Activated CD8-positive, alpha-beta memory T cell treated with anti-CD3 and anti-CD28 coated beads for 4 hours (primary cell): ENCODE results near the gene RERE.
"Not testable (repeated sequence)": the region's sequence is repeated elsewhere in the genome, so short reads cannot be mapped to it uniquely, and the experiment has no call there.

Experiments
- DNase-seq, 2 donors: peaks; one replicate each; pipeline ENCODE4 v3.0.0-alpha.2; 2020; ENCODE audit warnings: low read depth in 2 of 2

The RERE gene

GRCh38 chr1:8456991-8457390 lies 360.4 kb downstream of the RERE start:
- no peak for DNase-seq

GRCh38 chr1:8456308-8456912 lies 361.0 kb downstream of the RERE start:
- no peak for DNase-seq

DNA sequence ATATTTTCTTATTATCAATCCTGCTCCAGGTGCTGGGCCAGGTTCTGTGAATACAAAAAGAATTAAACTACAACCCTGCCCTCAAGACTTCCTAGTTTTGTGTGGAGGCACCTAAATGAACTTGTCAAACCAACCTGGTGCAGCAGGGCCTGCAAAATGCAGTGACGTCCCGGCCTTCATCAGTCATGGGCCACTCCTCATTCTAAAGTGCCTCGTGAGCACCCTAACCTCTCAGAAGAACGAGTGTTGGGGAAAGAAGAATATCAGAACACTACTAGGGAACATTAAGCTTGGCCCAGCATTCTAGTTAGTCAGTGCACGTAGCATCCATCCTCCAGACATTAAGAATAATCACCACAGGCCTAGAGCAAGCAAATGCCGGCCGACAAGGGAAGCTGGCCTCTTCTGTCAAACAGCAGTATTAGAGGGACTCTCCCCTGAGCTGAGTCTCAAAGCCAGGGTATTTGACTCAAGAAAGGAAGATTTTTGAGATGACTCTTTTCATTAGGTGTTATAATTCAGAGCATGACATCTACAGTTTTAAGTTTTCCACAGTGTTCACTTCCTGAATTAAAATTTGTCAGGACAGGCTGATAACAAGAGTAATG lies 361.6 kb downstream of the RERE start:
- DNase-seq, result no peak

- DNase-seq, result no peak
These were observed 367.1 kb downstream of the RERE start for GRCh38 chr1:8450312-8450711.

DNA sequence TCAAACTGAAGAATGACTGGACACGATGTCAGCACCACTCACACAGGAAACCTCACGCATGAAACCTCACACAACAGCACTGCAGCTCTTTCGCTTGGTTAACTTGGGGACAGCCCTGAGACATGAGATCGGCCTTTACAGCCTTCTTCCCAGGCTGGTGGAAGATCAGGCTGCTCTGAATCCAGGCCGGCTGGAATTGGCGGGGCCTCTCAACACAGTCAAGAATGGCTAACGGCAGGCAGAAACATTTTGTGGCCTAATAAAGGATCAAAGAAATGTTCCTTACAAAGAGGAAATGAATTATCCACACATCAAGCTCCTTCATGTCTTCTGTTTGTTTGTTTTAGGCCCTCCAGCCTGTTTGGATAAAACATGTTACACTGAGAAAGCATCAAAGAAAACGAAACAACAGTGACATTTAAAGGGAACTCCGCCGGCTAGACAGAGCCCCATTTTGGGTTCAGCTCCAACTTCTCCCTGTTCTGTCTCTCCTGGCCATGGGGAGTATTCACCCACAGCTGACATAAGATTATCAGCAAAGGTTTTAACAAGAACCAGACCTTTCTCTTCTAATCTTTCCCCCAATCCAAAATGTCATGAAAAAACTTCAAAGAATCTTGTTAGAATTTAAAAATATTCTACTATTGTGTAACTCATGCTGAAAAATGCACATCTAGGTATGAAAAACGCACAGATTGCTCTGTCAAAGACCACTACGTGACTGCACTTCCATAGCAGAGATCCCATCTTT lies 368.4 kb downstream of the RERE start:
- DNase-seq, result no peak

DNA sequence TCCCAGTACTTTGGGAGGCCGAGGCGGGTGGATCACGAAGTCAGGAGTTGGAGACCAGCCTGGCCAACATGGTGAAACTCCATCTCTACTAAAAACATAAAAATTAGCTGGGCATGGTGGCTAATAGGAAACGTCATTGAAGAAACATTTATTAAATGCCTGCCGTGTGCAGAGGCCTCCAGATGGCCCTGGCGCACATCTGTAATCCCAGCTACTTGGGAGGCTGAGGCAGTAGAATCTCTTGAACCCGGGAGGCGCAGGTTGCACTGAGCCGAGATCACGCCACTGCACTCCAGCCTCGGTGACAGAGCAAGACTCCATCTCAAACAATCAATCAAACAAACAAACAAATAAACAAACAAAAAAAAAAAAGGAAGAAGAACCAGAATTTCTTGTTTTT lies 368.9 kb downstream of the RERE start:
- not testable (repeated sequence) for DNase-seq

GRCh38 chr1:8447616-8448150 lies 369.8 kb downstream of the RERE start:
- DNase-seq, result no peak

DNA sequence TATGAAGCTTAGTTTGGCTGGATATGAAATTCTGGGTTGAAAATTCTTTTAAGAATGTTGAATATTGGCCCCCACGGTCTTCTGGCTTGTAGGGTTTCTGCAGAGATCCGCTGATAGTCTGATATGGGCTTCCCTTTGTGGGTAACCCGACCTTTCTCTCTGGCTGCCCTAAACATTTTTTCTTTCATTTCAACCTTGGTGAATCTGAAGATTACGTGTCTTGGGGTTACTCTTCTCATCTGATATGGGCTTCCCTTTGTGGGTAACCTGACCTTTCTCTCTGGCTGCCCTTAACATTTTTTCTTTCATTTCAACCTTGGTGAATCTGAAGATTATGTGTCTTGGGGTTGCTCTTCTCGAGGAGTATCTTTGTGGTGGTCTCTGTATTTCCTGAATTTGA lies 371.3 kb downstream of the RERE start:
- DNase-seq, result not testable (repeated sequence)

DNA sequence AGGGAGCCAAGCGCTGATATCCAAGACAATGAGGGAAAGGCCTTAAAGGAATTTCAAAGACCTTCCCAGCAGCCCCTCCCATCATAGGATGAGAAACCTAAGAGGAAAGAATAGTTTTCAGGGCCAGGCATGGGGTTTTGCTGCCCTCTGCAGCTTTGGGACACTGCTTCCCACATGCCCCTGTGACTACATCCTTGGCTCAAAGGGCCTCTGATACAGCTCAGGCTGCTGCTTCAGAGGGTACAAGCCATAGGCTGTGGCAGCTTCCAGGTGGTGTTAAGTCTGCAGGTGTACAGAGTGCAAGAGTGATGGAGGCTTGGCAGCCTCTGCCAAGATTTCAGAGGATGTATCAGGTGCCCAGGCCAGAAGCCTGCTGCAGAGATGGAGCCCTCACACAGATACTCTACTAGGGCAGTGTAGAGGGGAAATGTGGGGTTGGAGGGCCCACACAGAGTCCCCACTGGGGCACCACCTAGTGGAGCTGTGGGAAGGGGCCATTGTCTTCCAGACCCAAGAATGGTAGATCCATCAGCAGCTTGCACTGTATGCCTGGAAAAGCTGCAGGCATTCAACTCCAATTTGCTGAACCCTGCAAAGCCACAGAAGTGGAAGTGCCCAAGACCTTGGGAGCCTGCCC lies 373.8 kb downstream of the RERE start:
- no peak for DNase-seq

DNA sequence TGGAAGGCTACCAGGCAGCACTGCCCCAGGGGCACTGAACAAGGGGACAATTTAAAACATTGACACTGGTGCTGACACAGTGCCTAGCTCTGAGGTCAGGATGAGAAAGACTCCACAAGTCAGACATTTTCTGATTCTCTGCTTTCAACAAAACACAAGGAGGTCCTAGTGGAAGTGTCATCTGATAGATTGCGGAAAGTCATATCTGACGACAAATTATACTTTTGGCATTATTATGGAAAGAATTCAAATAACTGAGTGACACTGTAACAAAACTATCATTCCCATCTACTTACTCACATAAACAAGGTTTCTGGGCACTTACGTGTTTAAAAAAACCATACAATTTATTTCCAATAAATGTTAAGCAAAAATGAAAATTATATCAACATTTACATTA lies 376.0 kb downstream of the RERE start:
- no peak for DNase-seq

- no peak for DNase-seq
These were observed 378.3 kb downstream of the RERE start for GRCh38 chr1:8439015-8439702.

DNA sequence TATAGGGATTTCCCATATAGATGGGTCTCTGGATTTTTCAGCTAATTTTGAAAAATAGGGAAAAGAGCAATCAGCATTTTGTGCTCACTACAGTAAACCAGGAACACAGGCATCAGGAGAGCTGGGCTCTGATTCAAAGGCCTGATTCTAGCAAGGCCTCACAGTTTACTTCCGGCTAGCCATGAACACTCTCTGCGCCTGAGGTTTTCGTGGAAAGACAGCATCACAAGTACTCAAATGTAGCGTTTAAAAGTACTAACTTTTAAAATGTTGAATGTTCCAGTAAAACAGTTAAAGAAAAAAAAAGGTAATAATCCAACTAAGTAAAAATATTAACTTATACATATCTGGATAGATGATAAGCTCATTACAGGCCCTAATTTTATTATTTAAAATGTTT lies 379.0 kb downstream of the RERE start:
- DNase-seq, result no peak

GRCh38 chr1:8437347-8437746 lies 380.1 kb downstream of the RERE start:
- no peak for DNase-seq

GRCh38 chr1:8435569-8436071 lies 381.8 kb downstream of the RERE start:
- no peak for DNase-seq

DNA sequence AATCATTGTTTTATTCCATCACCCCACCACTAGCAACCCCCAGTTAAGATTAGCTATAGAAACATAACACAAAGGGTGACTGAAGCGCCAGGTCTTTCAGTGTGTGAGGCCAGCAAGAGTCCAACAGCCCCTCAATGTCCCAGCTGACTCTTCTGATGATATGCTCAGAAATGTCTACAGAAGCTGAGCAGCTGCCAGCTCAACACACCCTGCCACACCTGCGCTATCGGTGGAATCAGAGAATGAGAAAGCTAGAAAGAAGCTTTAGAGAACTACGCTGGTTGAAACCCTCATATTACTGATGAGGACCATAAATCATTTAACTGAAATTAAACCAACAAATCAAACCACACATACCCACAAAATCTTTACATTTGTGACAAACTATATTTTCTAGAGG lies 383.3 kb downstream of the RERE start:
- no peak for DNase-seq

DNA sequence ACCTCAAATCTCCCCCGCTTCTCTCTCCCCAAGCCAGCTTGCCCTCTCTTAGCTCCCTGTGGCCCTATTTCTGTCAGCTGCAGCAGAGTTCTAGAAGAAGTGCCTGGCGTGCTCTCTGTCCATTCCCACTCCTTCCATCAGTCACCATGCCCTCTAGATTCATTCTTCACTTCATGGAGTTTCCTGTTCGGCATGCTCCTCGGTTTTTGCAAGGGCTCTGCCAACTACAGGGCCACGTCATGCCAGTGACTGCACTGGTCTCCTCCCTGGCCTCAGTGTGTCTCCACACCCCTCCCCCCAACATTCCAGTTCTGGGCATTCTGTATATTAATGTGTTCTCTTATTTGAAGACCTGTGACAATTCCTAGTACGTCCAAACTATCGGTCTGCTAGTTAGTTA lies 385.7 kb downstream of the RERE start:
- no peak for DNase-seq

- DNase-seq, result no peak
These were observed 386.4 kb downstream of the RERE start for GRCh38 chr1:8431019-8431418.

- DNase-seq, result no peak
These were observed 387.0 kb downstream of the RERE start for GRCh38 chr1:8430476-8430875.

GRCh38 chr1:8429549-8430110 lies 387.8 kb downstream of the RERE start:
- DNase-seq, result no peak

- DNase-seq, result no peak
These were observed 389.0 kb downstream of the RERE start for GRCh38 chr1:8428441-8428840.

- DNase-seq, result no peak
These were observed 389.5 kb downstream of the RERE start for GRCh38 chr1:8427986-8428385.
